GM12892 (cell line): ENCODE measurements around the gene AGPAT4.

Source experiments
- POLR2A ChIP-seq: IDR thresholded peaks from 2 replicates; pipeline ENCODE4 v1.6.1; 2011; ENCODE audit warnings: low read depth, low read length, control low read depth
- TAF1 ChIP-seq: IDR thresholded peaks from 2 replicates; pipeline ENCODE4 v1.6.1; 2011; ENCODE audit warnings: low read depth, mild to moderate bottlenecking, control low read depth, low read length, borderline replicate concordance

GRCh38 chr6:161191007-161191406 lies 82.9 kb downstream of the AGPAT4 start:
- TF ChIP-seq POLR2A (no peak), TAF1 (no peak)
